ENCODE data around the gene RSF1. TPM values are rescaled to one million over a fixed set of nuclear protein-coding genes. Genes with fewer than 3 reads are reported as not detected.
A peak's percentile ranks its signal among the peaks of the same experiment; 100 is the strongest.
"Not testable (repeated sequence)": the region's sequence is repeated elsewhere in the genome, so short reads cannot be mapped to it uniquely, and the experiment has no call there.

The RSF1 gene
- total and polyA plus RNA-seq, 11 donors, result 11.2 to 49.2 (median 42.8) TPM

DNA sequence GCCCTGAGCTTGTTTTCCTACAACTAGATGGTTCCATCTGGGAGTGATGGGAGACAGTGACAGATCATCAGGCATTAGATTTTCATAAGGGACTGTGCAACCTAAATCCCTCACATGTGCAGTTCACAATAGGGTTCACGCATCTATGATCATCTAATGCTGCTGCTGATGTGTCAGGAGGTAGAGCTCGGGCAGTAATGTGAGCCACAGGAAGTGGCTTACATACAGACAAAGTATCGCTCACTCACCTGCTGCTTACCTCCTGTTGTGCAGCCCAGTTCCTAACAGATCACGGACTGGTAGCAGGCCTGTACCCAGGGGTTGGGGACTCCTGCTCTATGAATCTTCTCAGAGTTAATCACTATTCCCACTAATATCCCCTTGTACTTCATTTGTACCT lies 12.8 kb upstream of the RSF1 start:
- no peak for ATAC-seq
- no peak for TF ChIP-seq POLR2A (IDR thresholded peaks at IDR 0.05)
- TF ChIP-seq, protein P1, sequence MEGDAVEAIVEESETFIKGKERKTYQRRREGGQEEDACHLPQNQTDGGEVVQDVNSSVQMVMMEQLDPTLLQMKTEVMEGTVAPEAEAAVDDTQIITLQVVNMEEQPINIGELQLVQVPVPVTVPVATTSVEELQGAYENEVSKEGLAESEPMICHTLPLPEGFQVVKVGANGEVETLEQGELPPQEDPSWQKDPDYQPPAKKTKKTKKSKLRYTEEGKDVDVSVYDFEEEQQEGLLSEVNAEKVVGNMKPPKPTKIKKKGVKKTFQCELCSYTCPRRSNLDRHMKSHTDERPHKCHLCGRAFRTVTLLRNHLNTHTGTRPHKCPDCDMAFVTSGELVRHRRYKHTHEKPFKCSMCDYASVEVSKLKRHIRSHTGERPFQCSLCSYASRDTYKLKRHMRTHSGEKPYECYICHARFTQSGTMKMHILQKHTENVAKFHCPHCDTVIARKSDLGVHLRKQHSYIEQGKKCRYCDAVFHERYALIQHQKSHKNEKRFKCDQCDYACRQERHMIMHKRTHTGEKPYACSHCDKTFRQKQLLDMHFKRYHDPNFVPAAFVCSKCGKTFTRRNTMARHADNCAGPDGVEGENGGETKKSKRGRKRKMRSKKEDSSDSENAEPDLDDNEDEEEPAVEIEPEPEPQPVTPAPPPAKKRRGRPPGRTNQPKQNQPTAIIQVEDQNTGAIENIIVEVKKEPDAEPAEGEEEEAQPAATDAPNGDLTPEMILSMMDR (IDR thresholded peaks at IDR 0.05), result no peak
- WGBS, 4 donors, result 95 to 99% (median 96%) methylated on average over 4 of the region's 4 CpGs

DNA sequence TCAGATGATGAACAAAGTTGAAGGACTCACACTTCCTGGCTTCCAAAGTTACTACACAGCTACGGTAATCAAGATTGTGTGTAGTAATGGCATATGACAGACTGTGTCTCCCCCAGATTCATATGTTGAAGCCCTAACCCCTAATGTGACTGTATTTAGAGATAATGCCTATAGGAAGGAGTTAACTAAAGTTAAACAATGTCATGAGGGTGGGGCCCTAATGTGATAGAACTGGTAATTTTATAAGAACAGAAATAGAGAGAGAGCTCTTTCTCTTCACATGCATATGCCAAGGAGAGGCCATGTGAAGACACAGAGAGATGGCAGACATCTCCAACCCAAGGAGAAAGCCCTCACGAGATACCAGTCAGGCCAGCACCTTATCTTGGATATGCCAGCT lies 8.4 kb upstream of the RSF1 start:
- Histone ChIP-seq H3K27ac (no peak overlapping the region), H3K4me1 (peaks cover 0 to 7% (median 2%) of the 10 kb centered on the region in 12 donors), H3K4me3 (no peak overlapping the region), H3K9me3 (no peaks in the 10 kb centered on the region), H3K27me3 (no peaks in the 10 kb centered on the region), H3K36me3 (peaks cover 0 to 6% (median 0%) of the 10 kb centered on the region in 9 donors)
- 97 to 100% (median 99%) methylated on average over 2 of the region's 2 CpGs for WGBS, 4 donors
- ATAC-seq, result no peak
- TF ChIP-seq, protein P1 (IDR thresholded peaks at IDR 0.05), result no peak
- no peak for TF ChIP-seq POLR2A (IDR thresholded peaks at IDR 0.05)
- no peak for DNase-seq
- intact Hi-C loops (cut with DNase I), result loop anchor here in 6 of 10 donors (10.0 kb wide), 2 partner anchors 134 to 166 kb away; partner anchors contain the start of gene INTS4 (in 5 of the 6)

More for the DNA sequence above, 12.8 kb upstream of the RSF1 start:
- Histone ChIP-seq H3K4me1 (no peaks in the 10 kb centered on the region), H3K4me3 (no peak overlapping the region), H3K27ac (no peak overlapping the region), H3K36me3 (peaks cover 0 to 9% (median 0%) of the 10 kb centered on the region in 9 donors), H3K9me3 (peaks cover 0 to under 1% (median 0%) of the 10 kb centered on the region in 12 donors), H3K27me3 (no peaks in the 10 kb centered on the region)
- intact Hi-C loops (cut with DNase I), result no loop called here
- DNase-seq, result no peak

DNA sequence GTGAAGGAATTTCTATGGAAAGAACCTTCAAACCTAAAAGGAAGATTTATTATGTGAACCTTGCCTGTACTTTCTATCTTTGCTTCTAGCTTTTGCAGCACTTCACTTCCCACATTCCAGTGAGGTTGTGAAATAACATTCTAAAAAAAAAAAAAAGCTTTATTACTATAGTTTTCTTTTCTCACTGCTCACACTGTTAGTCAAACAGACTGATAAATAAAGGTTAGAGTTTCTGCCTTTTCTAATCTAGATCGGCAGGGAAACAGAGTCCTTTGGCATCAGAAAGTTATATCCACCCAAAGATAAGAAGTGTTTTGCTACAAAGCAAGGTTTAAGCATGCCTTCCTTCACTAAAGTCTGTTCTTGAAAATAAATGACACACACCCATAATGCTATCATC lies 3.3 kb upstream of the RSF1 start:
- Histone ChIP-seq H3K9me3 (no peaks in the 10 kb centered on the region), H3K27me3 (no peaks in the 10 kb centered on the region), H3K27ac (peak overlapping the region in 11 of 12 donors; percentile 22 to 70 (median 53)), H3K4me1 (peaks cover 0 to 33% (median 26%) of the 10 kb centered on the region in 12 donors), H3K36me3 (no peaks in the 10 kb centered on the region), H3K4me3 (peak overlapping the region in 3 of 12 donors; percentile 2 to 3 (median 2))
- intact Hi-C loops (cut with DNase I), result loop anchor here in 8 of 10 donors (5.0 to 10.0 kb wide), 4 partner anchors 129 to 174 kb away; partner anchors contain the start of gene INTS4 (in 6 of the 8)
- WGBS, 4 donors, result 17 to 37% (median 22%) methylated on average over 1 of the region's 1 CpG
- ATAC-seq (no peak), DNase-seq (no peak)
- no peak for TF ChIP-seq POLR2A (IDR thresholded peaks at IDR 0.05)
- TF ChIP-seq, protein P1 (IDR thresholded peaks at IDR 0.05), result no peak

DNA sequence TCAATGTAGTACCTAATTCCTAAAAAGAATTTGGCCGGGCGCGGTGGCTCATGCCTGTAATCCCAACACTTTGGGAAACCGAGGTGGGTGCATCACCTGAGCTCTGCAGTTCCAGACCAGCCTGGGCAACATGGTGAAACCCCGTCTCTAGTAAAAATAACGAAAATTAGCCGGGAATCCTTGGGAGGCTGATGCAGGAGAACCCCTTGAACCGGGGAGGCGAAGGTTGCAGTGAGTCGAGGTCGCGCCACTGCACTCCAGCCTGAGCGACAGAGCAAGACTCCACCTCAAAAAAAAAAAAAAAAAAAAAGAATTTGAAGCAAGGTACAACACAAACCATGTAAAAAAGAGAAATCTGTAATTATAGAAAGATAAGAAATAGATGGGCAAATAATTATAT lies 1.6 kb upstream of the RSF1 start:
- H3K9me3 ChIP-seq, H3K36me3 ChIP-seq, H3K27me3 ChIP-seq, ATAC-seq, DNase-seq: not testable (repeated sequence)
- Histone ChIP-seq H3K4me3 (peak overlapping the region; percentile 65 to 100 (median 98)), H3K27ac (peak overlapping the region in 7 of 12 donors; percentile 84 to 98 (median 97)), H3K4me1 (peaks cover 0 to 49% (median 41%) of the 10 kb centered on the region in 12 donors)
- 69 to 76% (median 74%) methylated on average over 13 of the region's 13 CpGs for WGBS, 4 donors
- intact Hi-C loops (cut with DNase I), result loop anchor here in 8 of 10 donors (5.0 to 10.0 kb wide), 4 partner anchors 127 to 175 kb away; partner anchors contain the start of gene INTS4 (in 6 of the 8)
